Neutrophil (primary cell): ENCODE data around the gene OR6C1.
"Not testable (repeated sequence)": the region's sequence is repeated elsewhere in the genome, so short reads cannot be mapped to it uniquely, and the experiment has no call there.

Experiments used
- H3K27ac ChIP-seq: fragments of 200-600 bp; sonication (generic); 2 replicates; pipeline ENCODE4 v1.5.1; 2016; ENCODE audit warnings: mild to moderate bottlenecking, moderate library complexity
- H3K27me3 ChIP-seq: fragments of 200-600 bp; sonication (generic); 2 replicates; pipeline ENCODE4 v1.6.0; 2016; ENCODE audit warnings: mild to moderate bottlenecking
- H3K36me3 ChIP-seq: fragments of 200-600 bp; sonication (generic); 2 replicates; pipeline ENCODE4 v1.5.1; 2017
- H3K4me1 ChIP-seq, 2 experiments: fragments of 200-600 bp in 1 of 2; sonication (generic) in 1 of 2; 1 replicate in 1 of 2; 2 replicates in 1 of 2; pipeline versions ENCODE4 v1.5.1 to v1.6.1; 2013 to 2016; ENCODE audit warnings: low read depth in 1 of 2, low read length in 1 of 2, mild to moderate bottlenecking in 1 of 2, moderate library complexity in 1 of 2; ENCODE audit not compliant: control insufficient read depth in 1 of 2, insufficient read depth in 1 of 2
- H3K4me3 ChIP-seq, 2 experiments: fragments of 200-600 bp in 1 of 2; sonication (generic) in 1 of 2; 1 replicate in 1 of 2; 2 replicates in 1 of 2; pipeline ENCODE4 v1.5.1; 2013 to 2016; ENCODE audit warnings: low read depth in 1 of 2, low read length in 1 of 2, mild to moderate bottlenecking in 1 of 2, moderate library complexity in 1 of 2
- H3K9me3 ChIP-seq: fragments of 200-600 bp; sonication (generic); 2 replicates; pipeline ENCODE4 v1.5.1; 2016
- CTCF ChIP-seq: fragments of 200-600 bp; sonication (generic); IDR thresholded peaks from 2 replicates; pipeline ENCODE4 v1.5.1; 2016; ENCODE audit warnings: antibody characterized with exemption

OR6C1 gene

GRCh38 chr12:55330446-55330845 is 16.3 kb downstream of the OR6C1 start, which contains the start of gene OR6C3:
Gene OR6C3, plus strand, starts transcription at chr12:55330746. Its CDS starts 955 bp downstream, at chr12:55331701.
- Histone ChIP-seq H3K4me1 (no peaks in the 10 kb centered on the region), H3K27ac (no peak within 1 kb of the TSS), H3K4me3 (no peak within 1 kb of the TSS), H3K36me3 (no peaks in the 10 kb centered on the region), H3K9me3 (no peaks in the 10 kb centered on the region), H3K27me3 (peaks cover 10% of the 10 kb centered on the region)
- no peak for TF ChIP-seq CTCF

DNA sequence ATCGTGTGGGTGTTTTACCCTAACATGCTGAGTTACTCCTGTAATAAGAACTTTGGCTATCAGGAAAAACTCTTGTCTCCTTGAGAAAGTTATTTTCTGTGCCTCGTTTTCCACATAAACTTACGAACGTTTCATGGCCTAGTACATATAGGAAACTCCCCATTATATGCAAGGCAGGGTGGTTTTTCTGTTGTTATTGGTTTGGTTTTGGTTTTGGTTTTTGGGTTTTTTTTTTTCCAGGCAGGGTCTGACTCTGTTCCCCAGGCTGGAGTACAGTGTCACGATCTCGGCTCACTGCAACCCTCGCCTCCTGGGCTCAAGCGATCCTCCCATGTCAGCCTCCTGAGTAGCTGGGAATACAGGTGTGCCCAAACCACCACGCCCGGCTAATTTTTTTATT is 21.9 kb downstream of the OR6C1 start:
- Histone ChIP-seq H3K27ac (no peak overlapping the region), H3K36me3 (no peaks in the 10 kb centered on the region), H3K27me3 (peaks cover 10% of the 10 kb centered on the region), H3K9me3 (no peaks in the 10 kb centered on the region), H3K4me1 (no peaks in the 10 kb centered on the region), H3K4me3 (no peak overlapping the region)
- no peak for TF ChIP-seq CTCF

DNA sequence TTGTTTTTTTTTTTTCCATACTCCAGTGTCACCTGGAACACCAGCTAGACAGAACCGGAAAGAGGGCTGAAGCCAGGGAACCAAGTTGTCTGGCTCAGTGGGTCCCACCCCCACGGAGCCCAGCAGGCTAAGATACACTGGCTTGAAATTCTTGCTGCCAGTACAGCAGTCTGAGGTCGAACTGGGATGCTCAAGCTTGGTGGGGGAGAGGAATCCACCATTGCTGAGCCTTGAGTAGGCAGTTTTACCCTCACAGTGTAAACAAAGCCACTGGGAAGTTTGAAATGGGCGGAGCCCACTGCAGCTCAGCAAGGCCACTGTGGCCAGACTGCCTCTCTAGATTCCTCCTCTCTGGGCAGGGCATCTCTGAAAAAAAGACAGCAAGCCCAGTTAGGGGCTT is 41.2 kb downstream of the OR6C1 start:
- not testable (repeated sequence) for H3K4me1 ChIP-seq, H3K36me3 ChIP-seq, H3K27me3 ChIP-seq, H3K4me3 ChIP-seq, H3K9me3 ChIP-seq, H3K27ac ChIP-seq

DNA sequence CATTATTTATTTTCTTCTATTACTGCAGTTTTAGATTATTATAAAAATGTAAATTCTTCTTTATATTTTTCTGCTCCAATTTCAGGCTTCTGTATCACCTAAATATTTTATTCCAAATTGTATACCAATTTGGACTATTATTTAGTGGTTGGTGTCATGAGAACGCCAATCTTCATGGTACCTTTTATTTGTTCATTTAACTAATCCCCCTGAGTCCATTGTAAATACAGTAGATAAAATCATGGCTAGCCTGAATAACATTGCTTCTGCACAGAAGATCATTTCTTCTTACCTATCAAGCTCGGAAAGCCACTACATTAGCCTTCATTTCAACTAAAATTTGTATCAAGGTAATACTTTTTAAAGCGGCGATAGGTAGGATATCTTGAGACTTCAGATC is 48.5 kb downstream of the OR6C1 start, which contains the start of gene OR6C75:
Gene OR6C75 (plus strand): TSS at position 301 of the 400 bp plus-strand sequence. CDS start 2,136 bp downstream, outside the sequence.
- TF ChIP-seq CTCF: no peak
- Histone ChIP-seq H3K9me3 (no peaks in the 10 kb centered on the region), H3K27me3 (peaks cover 5% of the 10 kb centered on the region), H3K27ac (no peak within 1 kb of the TSS), H3K4me1 (no peaks in the 10 kb centered on the region), H3K4me3 (no peak within 1 kb of the TSS), H3K36me3 (no peaks in the 10 kb centered on the region)

DNA sequence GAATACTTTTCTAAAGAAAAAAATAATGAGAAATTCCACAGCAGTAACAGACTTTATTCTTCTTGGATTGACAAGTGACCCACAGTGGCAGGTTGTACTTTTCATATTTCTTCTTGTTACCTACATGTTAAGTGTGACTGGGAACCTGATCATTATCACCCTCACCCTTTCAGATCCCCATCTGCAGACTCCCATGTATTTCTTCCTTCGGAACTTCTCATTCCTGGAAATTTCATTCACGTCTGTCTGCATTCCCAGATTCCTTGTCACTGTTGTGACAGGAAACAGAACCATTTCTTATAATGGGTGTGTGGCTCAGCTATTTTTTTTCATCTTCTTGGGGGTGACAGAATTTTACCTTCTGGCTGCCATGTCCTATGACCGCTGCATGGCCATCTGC is 50.9 kb downstream of the OR6C1 start:
- H3K27ac ChIP-seq: no peak overlapping the region
- no peaks in the 10 kb centered on the region for H3K4me1 ChIP-seq
- no peak overlapping the region for H3K4me3 ChIP-seq
- no peak for TF ChIP-seq CTCF
- no peaks in the 10 kb centered on the region for H3K9me3 ChIP-seq
- H3K27me3 ChIP-seq: peaks cover 6% of the 10 kb centered on the region
- H3K36me3 ChIP-seq: no peaks in the 10 kb centered on the region
